Gastrocnemius medialis (tissue), 4 donors: ENCODE measurements around the gene ATPAF1.

ENCODE experiments used
- CTCF ChIP-seq, 5 experiments: fragments of 450-650 bp in 3 of 5; fragments of 200-600 bp in 2 of 5; sonication (generic) in 2 of 5; IDR thresholded peaks in 4 of 5; conservative IDR thresholded peaks in 1 of 5; 1 replicate in 4 of 5; 2 replicates in 1 of 5; pipeline ENCODE4 v1.5.1; 2016 to 2019; ENCODE audit warnings: antibody characterized with exemption in 5 of 5, mild to moderate bottlenecking in 3 of 5, moderate library complexity in 3 of 5
- POLR2A ChIP-seq, 2 donors: fragments of 450-650 bp; IDR thresholded peaks; one replicate each; pipeline ENCODE4 v1.6.1; 2017; ENCODE audit warnings: antibody characterized with exemption in 2 of 2, mild to moderate bottlenecking in 2 of 2, moderate library complexity in 2 of 2

GRCh38 chr1:46645815-46646214 lies 22.3 kb downstream of the ATPAF1 start:
- no peak for TF ChIP-seq POLR2A (IDR thresholded peaks at IDR 0.05)
- no peak for TF ChIP-seq CTCF (IDR thresholded peaks at IDR 0.05 in 4 of 5, conservative IDR thresholded peaks at IDR 0.05 in 1 of 5)
